Measurements from ENCODE around the gene SRPK2.

SRPK2 gene

GRCh38 chr7:105230486-105230885 is 158.2 kb downstream of the SRPK2 start:
- no peaks in the 10 kb centered on the region for H3K36me3 ChIP-seq (ENCODE audit: insufficient read depth)
- no peak overlapping the region for H2AFZ ChIP-seq (ENCODE audit: low read depth)
- no peaks in the 10 kb centered on the region; the same call in 1 of the 2 replicates for H4K20me1 ChIP-seq (ENCODE audit: insufficient read depth)
- no peaks in the 10 kb centered on the region for H3K27me3 ChIP-seq (ENCODE audit: insufficient read depth, low read depth)
- H3K4me3 ChIP-seq (IDR thresholded peaks at IDR 0.05; ENCODE audit: insufficient read depth, low read depth, low read length) = no peak overlapping the region
- peaks cover 57% of the 10 kb centered on the region; the same call in 1 of the 2 replicates for H3K79me2 ChIP-seq (ENCODE audit: insufficient read depth, low read depth)
- H3K9ac ChIP-seq = no peak overlapping the region
- H3K27ac ChIP-seq = no peak overlapping the region
- no peak for TF ChIP-seq CTCF (conservative IDR thresholded peaks at IDR 0.05; ENCODE audit: low read depth, low read length)
- peaks cover 20% of the 10 kb centered on the region for H3K4me1 ChIP-seq (ENCODE audit: low read depth, poor library complexity, severe bottlenecking)
- no peak overlapping the region for H3K4me2 ChIP-seq

GRCh38 chr7:105229641-105230040 is 159.1 kb downstream of the SRPK2 start:
- Histone ChIP-seq H3K27ac (no peak overlapping the region), H3K4me2 (no peak overlapping the region), H3K4me1 (ENCODE audit: low read depth, poor library complexity, severe bottlenecking) (peaks cover 27% of the 10 kb centered on the region), H3K36me3 (ENCODE audit: insufficient read depth) (no peaks in the 10 kb centered on the region), H4K20me1 (ENCODE audit: insufficient read depth) (no peaks in the 10 kb centered on the region), H3K9ac (no peak overlapping the region), H3K79me2 (ENCODE audit: insufficient read depth, low read depth) (peaks cover 58% of the 10 kb centered on the region; the same call in 1 of the 2 replicates), H3K27me3 (ENCODE audit: insufficient read depth, low read depth) (no peaks in the 10 kb centered on the region), H2AFZ (ENCODE audit: low read depth) (no peak overlapping the region), H3K4me3 (IDR thresholded peaks at IDR 0.05; ENCODE audit: insufficient read depth, low read depth, low read length) (no peak overlapping the region)
- TF ChIP-seq CTCF (conservative IDR thresholded peaks at IDR 0.05; ENCODE audit: low read depth, low read length) = no peak

GRCh38 chr7:105228555-105228954 is 160.2 kb downstream of the SRPK2 start:
- TF ChIP-seq CTCF (conservative IDR thresholded peaks at IDR 0.05; ENCODE audit: low read depth, low read length) = no peak
- H3K36me3 ChIP-seq (ENCODE audit: insufficient read depth) = no peaks in the 10 kb centered on the region
- H3K9ac ChIP-seq = no peak overlapping the region
- peaks cover 36% of the 10 kb centered on the region for H3K4me1 ChIP-seq (ENCODE audit: low read depth, poor library complexity, severe bottlenecking)
- H3K4me2 ChIP-seq = no peak overlapping the region
- H3K4me3 ChIP-seq (IDR thresholded peaks at IDR 0.05; ENCODE audit: insufficient read depth, low read depth, low read length) = no peak overlapping the region
- no peak overlapping the region for H3K27ac ChIP-seq
- H4K20me1 ChIP-seq (ENCODE audit: insufficient read depth) = no peaks in the 10 kb centered on the region
- H2AFZ ChIP-seq (ENCODE audit: low read depth) = no peak overlapping the region
- no peaks in the 10 kb centered on the region for H3K27me3 ChIP-seq (ENCODE audit: insufficient read depth, low read depth)
- H3K79me2 ChIP-seq (ENCODE audit: insufficient read depth, low read depth) = peaks cover 56% of the 10 kb centered on the region; the same call in 1 of the 2 replicates

DNA sequence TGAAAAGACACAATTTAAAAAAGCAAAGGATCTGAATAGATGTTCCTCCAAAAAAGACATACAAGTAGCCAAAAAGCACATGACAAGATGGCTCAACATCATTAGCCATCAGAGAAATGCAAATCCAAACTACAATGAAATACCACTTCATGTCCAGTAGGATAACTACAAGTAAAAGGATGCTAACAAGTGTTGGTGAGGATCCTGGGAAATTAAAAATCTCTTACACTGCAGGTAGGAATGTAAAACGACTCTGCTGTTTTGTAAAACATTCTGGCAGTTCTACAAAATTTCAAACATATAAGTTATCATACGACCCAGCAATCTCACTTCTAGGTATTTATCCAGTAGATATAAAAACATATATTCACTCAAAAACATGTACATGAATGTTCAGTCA is 161.3 kb downstream of the SRPK2 start:
- H2AFZ ChIP-seq (ENCODE audit: low read depth) = no peak overlapping the region
- H3K79me2 ChIP-seq (ENCODE audit: insufficient read depth, low read depth) = peaks cover 63% of the 10 kb centered on the region; the same call in 1 of the 2 replicates
- H3K4me1 ChIP-seq (ENCODE audit: low read depth, poor library complexity, severe bottlenecking) = peaks cover 43% of the 10 kb centered on the region
- TF ChIP-seq CTCF (conservative IDR thresholded peaks at IDR 0.05; ENCODE audit: low read depth, low read length) = no peak
- no peaks in the 10 kb centered on the region for H3K36me3 ChIP-seq (ENCODE audit: insufficient read depth)
- no peak overlapping the region for H3K4me2 ChIP-seq
- H3K27ac ChIP-seq = no peak overlapping the region
- H3K9ac ChIP-seq = no peak overlapping the region
- no peaks in the 10 kb centered on the region for H3K27me3 ChIP-seq (ENCODE audit: insufficient read depth, low read depth)
- no peaks in the 10 kb centered on the region for H4K20me1 ChIP-seq (ENCODE audit: insufficient read depth)
- H3K4me3 ChIP-seq (IDR thresholded peaks at IDR 0.05; ENCODE audit: insufficient read depth, low read depth, low read length) = no peak overlapping the region
